ENCODE results near the gene CARMIL1.

DNA sequence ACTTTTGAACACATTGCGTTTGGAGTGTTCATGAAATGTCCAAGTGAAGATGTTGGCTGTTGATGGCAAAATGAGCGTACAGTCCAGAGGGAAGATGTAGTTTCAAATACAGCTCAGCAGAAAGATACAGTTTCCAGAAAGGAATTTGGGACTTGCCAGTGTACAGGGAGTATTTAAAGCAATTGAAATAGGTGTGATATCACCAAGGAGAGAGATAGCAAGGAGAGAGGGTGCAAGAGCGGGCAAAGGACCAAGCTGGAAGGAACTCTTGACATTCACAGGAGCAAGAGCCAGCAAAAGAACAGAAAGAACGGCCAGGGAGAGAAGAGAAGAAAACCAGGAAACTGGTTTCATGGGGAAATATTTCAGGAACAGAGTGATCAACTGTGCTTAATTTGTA is 47.8 kb downstream of the CARMIL1 start:
- TF ChIP-seq, protein P1, sequence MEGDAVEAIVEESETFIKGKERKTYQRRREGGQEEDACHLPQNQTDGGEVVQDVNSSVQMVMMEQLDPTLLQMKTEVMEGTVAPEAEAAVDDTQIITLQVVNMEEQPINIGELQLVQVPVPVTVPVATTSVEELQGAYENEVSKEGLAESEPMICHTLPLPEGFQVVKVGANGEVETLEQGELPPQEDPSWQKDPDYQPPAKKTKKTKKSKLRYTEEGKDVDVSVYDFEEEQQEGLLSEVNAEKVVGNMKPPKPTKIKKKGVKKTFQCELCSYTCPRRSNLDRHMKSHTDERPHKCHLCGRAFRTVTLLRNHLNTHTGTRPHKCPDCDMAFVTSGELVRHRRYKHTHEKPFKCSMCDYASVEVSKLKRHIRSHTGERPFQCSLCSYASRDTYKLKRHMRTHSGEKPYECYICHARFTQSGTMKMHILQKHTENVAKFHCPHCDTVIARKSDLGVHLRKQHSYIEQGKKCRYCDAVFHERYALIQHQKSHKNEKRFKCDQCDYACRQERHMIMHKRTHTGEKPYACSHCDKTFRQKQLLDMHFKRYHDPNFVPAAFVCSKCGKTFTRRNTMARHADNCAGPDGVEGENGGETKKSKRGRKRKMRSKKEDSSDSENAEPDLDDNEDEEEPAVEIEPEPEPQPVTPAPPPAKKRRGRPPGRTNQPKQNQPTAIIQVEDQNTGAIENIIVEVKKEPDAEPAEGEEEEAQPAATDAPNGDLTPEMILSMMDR (IDR thresholded peaks at IDR 0.05) = no peak
- TF ChIP-seq POLR2A (IDR thresholded peaks at IDR 0.05) = no peak

Data from heart left ventricle (tissue), 13 donors.